Glomerular endothelial cell (primary cell): ENCODE measurements around the gene LCN6. TPM values are rescaled to one million over a fixed set of nuclear protein-coding genes. Genes with fewer than 3 reads are reported as not detected.

Experiments used
- DNase-seq: peaks from one replicate; pipeline ENCODE4 v3.0.0-alpha.2; 2011; ENCODE audit warnings: low read depth, low spot score; ENCODE audit errors: extremely low read depth
- total RNA-seq: library from RNA; depleted of rRNA; stranded (reverse); fragments of >200 nt; gene quantifications from 2 replicates; pipeline ENCODE4 v1.2.3, GENCODE V29; 2015

Gene LCN6
- total RNA-seq, 1 donor from 2014 or later = not detected

GRCh38 chr9:136695435-136695895 is 52.9 kb downstream of the LCN6 start:
- DNase-seq = no peak

- DNase-seq = no peak
Measured at GRCh38 chr9:136694872-136695247, 53.5 kb downstream of the LCN6 start.

GRCh38 chr9:136694163-136694871 is 54.0 kb downstream of the LCN6 start:
- no peak for DNase-seq

Other genes with a start within 250 kb of the LCN6 start
- 114 and 284 TPM in 2 replicates for gene NOTCH1, start 202.5 kb downstream of the LCN6 start, total RNA-seq
- 712 and 917 TPM in 2 replicates for gene EGFL7, start 85.6 kb downstream of the LCN6 start, total RNA-seq
- 43.2 and 50.2 TPM in 2 replicates for gene AGPAT2, start 61.1 kb downstream of the LCN6 start, total RNA-seq
- 153 and 247 TPM in 2 replicates for gene DIPK1B, start 36.0 kb downstream of the LCN6 start, total RNA-seq
- gene LCN10, start 5.6 kb downstream of the LCN6 start, total RNA-seq = not detected in 2 replicates
- gene LCN8, start 9.7 kb upstream of the LCN6 start, total RNA-seq = not detected in 2 replicates
- 0.29 TPM in 1 of 2 replicates, not detected in the other for gene LCN15, start 16.0 kb upstream of the LCN6 start, total RNA-seq
- 69.7 and 113 TPM in 2 replicates for gene TMEM141, start 42.8 kb upstream of the LCN6 start, total RNA-seq
- gene CCDC183, start 47.8 kb upstream of the LCN6 start, total RNA-seq = 0.41 and 0.48 TPM in 2 replicates
- gene RABL6, start 59.4 kb upstream of the LCN6 start, total RNA-seq = 90.2 and 99.9 TPM in 2 replicates
- gene AJM1, start 94.0 kb upstream of the LCN6 start, total RNA-seq = 0.48 and 1.6 TPM in 2 replicates
- gene PHPT1, start 100.9 kb upstream of the LCN6 start, total RNA-seq = 153 and 179 TPM in 2 replicates
- gene MAMDC4, start 103.8 kb upstream of the LCN6 start, total RNA-seq = 1.4 and 3.4 TPM in 2 replicates
- 496 and 520 TPM in 2 replicates for gene EDF1, start 117.8 kb upstream of the LCN6 start, total RNA-seq
- gene TRAF2, start 138.0 kb upstream of the LCN6 start, total RNA-seq = 12.2 and 21.9 TPM in 2 replicates
- 187 and 188 TPM in 2 replicates for gene FBXW5, start 196.2 kb upstream of the LCN6 start, total RNA-seq
- gene C8G, start 196.7 kb upstream of the LCN6 start, total RNA-seq = not detected in 2 replicates
- not detected in 2 replicates for gene LCN12, start 203.7 kb upstream of the LCN6 start, total RNA-seq
- not detected in 2 replicates for gene PTGDS, start 229.0 kb upstream of the LCN6 start, total RNA-seq
- not detected in 2 replicates for gene LCNL1, start 234.5 kb upstream of the LCN6 start, total RNA-seq
- 28.0 and 47.2 TPM in 2 replicates for gene PAXX, start 243.9 kb upstream of the LCN6 start, total RNA-seq
- 0.29 and 2.3 TPM in 2 replicates for gene CLIC3, start 248.0 kb upstream of the LCN6 start, total RNA-seq